ENCODE data around the gene NAV1. TPM values are rescaled to one million over a fixed set of nuclear protein-coding genes. Genes with fewer than 3 reads are reported as not detected.

The NAV1 gene
- total and polyA plus RNA-seq, 2 experiments from 2014 or later: 22.7 to 37.4 TPM

GRCh38 chr1:201562257-201562656, 23.3 kb downstream of the NAV1 start:
- H3K9me2 ChIP-seq (ENCODE audit: insufficient read depth): no peaks in the 10 kb centered on the region
- no peaks in the 10 kb centered on the region for H3K36me3 Mint-ChIP-seq (ENCODE audit: low read depth)
- H3K27ac ChIP-seq (ENCODE audit: low read depth): no peak overlapping the region
- H4K20me1 ChIP-seq (replicated peaks; ENCODE audit: insufficient read depth): no peaks in the 10 kb centered on the region
- no peaks in the 10 kb centered on the region for H3K9me3 Mint-ChIP-seq
- no peaks in the 10 kb centered on the region for H3K36me3 ChIP-seq (ENCODE audit: insufficient read depth)
- H3K27ac Mint-ChIP-seq: no peak overlapping the region
- peaks cover 18% of the 10 kb centered on the region for H3K27me3 Mint-ChIP-seq (ENCODE audit: insufficient read depth, low read depth, poor library complexity)
- ATAC-seq (no peak), DNase-seq (ENCODE audit: low spot score) (no peak)
- no peak overlapping the region for H2AFZ ChIP-seq
- H3K4me1 Mint-ChIP-seq: peaks cover 19% of the 10 kb centered on the region
- H3K4me3 ChIP-seq: no peak overlapping the region
- H3K4me2 ChIP-seq: no peak overlapping the region
- H3F3A ChIP-seq (replicated peaks; ENCODE audit: low read depth): no peaks in the 10 kb centered on the region
- H3K27me3 ChIP-seq (ENCODE audit: insufficient read depth): no peaks in the 10 kb centered on the region
- H3K4me1 ChIP-seq (ENCODE audit: insufficient read depth): no peaks in the 10 kb centered on the region; the same call in 1 of the 2 replicates
- no peaks in the 10 kb centered on the region for H3K79me2 ChIP-seq (replicated peaks; ENCODE audit: insufficient read depth)
- TF ChIP-seq EZH2phosphoT487 (IDR thresholded peaks at IDR 0.05; ENCODE audit: unreplicated experiment): no peak
- TF ChIP-seq ETS1 (IDR thresholded peaks at IDR 0.05): no peak
- H3K4me3 Mint-ChIP-seq: no peak overlapping the region

GRCh38 chr1:201562659-201563405, 23.9 kb downstream of the NAV1 start:
- H3K4me2 ChIP-seq: no peak overlapping the region
- H3K27ac ChIP-seq (ENCODE audit: low read depth): no peak overlapping the region
- H3K27ac Mint-ChIP-seq: 0 out of 2 replicates have a peak overlapping the region, but pooled peaks have one; percentile 21
- TF ChIP-seq NANOG (IDR thresholded peaks at IDR 0.05; ENCODE audit: borderline replicate concordance) (no peak), EZH2phosphoT487 (IDR thresholded peaks at IDR 0.05; ENCODE audit: unreplicated experiment) (no peak), ETS1 (IDR thresholded peaks at IDR 0.05) (no peak), ZNF114 (CRISPR knock-in tag; IDR thresholded peaks at IDR 0.05) (no peak), POLR2AphosphoS5 (IDR thresholded peaks at IDR 0.05; ENCODE audit: low read depth) (no peak), REST (IDR thresholded peaks at IDR 0.05; ENCODE audit: unreplicated experiment) (no peak), ZNF331 (CRISPR knock-in tag; IDR thresholded peaks at IDR 0.05; ENCODE audit: low read depth) (no peak), STAT1 (IDR thresholded peaks at IDR 0.05; ENCODE audit: unreplicated experiment) (no peak)

More at GRCh38 chr1:201562659-201563405, 23.9 kb downstream of the NAV1 start:
- peaks cover 19% of the 10 kb centered on the region for H3K4me1 Mint-ChIP-seq
- Histone ChIP-seq H3K9me2 (ENCODE audit: insufficient read depth) (no peaks in the 10 kb centered on the region), H3F3A (replicated peaks; ENCODE audit: low read depth) (no peaks in the 10 kb centered on the region), H3K4me1 (ENCODE audit: insufficient read depth) (no peaks in the 10 kb centered on the region; the same call in 1 of the 2 replicates), H3K27me3 (ENCODE audit: insufficient read depth) (no peaks in the 10 kb centered on the region), H3K36me3 (ENCODE audit: insufficient read depth) (no peaks in the 10 kb centered on the region), H3K79me2 (replicated peaks; ENCODE audit: insufficient read depth) (no peaks in the 10 kb centered on the region), H3K4me3 (no peak overlapping the region), H2AFZ (no peak overlapping the region), H4K20me1 (replicated peaks; ENCODE audit: insufficient read depth) (no peaks in the 10 kb centered on the region)
- DNase-seq (ENCODE audit: low spot score) (no peak), ATAC-seq (no peak)
- no peaks in the 10 kb centered on the region for H3K9me3 Mint-ChIP-seq
- peaks cover 18% of the 10 kb centered on the region for H3K27me3 Mint-ChIP-seq (ENCODE audit: insufficient read depth, low read depth, poor library complexity)
- H3K36me3 Mint-ChIP-seq (ENCODE audit: low read depth): no peaks in the 10 kb centered on the region
- H3K4me3 Mint-ChIP-seq: no peak overlapping the region
